GM19397 (cell line): ENCODE measurements around the gene TCERG1L.
"Not testable (repeated sequence)": the region's sequence is repeated elsewhere in the genome, so short reads cannot be mapped to it uniquely, and the experiment has no call there.

Source experiments
- ATAC-seq: cut with Tn5 transposase; IDR thresholded peaks from one replicate; pipeline ENCODE4 v1.9.1; 2021; ENCODE audit warnings: mild to moderate bottlenecking, moderate library complexity; ENCODE audit not compliant: unreplicated experiment

TCERG1L gene

DNA sequence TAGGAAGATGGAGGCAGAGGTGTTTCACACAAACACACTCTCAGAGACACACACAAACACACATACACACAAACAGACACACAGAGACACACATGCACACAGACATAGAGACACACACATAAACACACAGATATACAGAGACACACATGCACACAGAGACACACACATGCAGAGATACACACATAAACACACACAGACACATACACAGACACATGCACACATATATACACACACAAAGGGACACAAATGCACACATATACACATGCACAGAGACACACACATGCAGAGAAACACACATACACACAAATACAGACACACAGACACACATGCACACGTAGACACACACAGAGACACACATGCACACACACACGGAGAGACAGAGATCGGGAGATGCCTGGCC is 163.3 kb downstream of the TCERG1L start:
- no peak for ATAC-seq

DNA sequence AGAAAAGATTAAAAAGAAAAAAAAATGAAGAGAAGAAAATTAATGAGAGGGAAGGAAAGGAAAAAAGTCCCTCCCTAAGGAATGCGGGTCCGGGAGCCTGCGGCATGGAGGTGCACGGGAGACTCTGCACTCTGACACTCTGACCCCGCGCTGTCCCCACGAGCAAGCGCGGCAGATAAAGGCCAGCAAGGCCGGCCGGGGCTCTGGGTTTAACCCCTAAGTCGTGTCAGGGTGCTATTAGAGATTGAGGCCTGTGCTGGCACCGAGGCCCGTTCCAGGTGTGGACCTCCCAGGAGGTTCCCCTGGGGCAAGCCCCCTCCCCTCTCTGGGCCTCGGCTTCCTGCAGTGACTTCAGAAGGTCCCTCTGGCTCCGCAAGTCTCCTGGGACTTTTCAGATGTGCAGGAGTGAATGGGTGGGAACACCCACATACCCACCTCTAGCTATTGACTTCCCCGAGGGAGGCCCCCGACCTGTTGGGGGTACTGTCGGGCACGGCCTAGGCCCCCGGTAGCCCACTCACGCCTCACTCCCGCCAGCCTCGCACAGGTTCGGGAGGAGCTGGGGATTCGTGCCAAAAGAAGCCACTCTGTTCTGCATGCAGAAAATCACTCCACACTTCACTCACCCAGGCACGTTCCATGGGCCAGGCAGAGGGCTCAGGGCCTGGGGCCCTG is 164.1 kb downstream of the TCERG1L start:
- ATAC-seq = no peak

DNA sequence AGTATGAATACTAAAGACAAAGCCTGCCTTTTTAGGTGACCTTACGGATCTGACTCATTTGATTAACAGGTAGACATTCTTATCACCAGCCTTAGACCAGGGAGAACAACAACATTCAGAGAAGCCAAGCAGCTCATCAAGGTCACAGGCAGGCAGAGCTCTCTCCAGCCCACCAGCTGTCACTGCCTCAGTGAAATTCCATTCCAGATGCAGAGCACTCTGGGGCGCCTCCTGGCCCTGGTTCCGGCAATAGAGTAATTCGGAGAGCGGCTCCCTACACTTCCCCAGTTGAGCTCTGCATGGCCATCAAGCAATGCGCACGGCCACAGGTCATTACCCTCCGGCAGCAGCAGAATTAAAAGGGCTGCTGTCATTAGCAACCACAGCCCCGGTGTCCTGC is 164.7 kb downstream of the TCERG1L start:
- ATAC-seq = no peak

DNA sequence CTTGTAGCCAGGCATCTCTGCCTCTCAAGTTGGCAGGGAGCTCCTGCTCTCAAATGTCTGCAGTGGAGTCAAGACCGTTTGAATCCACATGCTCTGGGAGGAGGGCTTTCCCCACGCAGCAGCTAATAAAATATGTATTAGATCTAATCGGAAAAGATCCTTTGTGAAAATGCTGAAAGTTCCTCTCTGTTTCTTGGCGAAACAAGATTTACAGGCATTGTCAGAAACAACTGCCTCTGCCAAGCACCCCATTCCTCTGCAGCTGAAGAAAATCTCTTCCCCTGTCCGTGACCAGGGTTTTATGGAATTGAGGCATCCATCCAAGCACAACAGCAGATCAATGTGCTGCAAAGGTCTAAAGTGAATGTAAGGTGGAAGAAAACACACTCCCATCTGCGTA is 165.8 kb downstream of the TCERG1L start:
- no peak for ATAC-seq

DNA sequence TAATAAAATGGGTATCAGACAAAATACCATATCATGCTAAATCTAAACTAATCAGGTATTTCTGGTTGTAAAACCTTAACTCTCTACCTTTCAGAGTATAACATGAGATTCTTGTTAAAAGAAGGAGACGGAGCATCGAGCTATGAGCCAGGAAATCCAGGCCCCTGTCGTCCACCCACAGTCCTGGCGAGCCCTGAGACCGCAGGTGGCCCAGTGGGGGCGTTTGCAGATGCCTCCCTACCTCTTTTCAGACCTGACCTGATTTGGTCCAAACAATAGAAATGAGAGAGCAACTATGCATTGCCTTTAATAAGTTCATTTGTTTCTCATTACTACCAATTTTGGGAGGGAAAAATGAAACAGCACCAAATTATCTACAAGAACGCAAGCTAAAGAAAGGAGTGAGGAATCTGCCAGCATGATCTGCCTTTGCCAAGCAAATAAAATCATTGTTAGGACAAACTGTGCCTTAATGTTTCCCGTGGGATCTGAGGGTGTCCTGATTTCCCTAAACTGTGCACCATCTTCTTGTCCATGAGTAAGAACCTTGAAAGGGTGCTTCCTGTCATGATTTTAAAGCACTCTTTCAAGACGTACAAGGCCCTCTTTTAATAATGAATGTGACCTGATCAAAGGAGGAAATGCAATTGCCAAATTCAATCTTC is 166.7 kb downstream of the TCERG1L start:
- no peak for ATAC-seq

DNA sequence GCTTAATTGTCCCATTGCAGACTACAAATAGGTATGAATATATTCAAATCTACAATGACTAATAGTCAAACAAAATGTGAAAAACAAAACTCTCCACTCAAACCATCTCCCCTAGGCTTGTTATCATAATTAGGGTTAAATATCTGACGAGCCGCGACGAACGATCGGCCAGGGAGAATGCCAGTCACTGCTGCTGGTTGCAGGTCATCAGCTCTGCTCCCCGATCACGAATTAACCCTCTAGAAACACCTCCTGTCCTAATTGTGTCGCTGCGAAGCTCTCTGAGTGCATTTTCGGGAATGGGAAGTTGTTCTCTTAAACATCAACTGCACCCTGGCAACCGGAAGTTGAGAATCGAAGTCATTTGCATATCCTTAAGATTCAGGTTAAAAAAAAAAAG is 167.3 kb downstream of the TCERG1L start:
- ATAC-seq = no peak

DNA sequence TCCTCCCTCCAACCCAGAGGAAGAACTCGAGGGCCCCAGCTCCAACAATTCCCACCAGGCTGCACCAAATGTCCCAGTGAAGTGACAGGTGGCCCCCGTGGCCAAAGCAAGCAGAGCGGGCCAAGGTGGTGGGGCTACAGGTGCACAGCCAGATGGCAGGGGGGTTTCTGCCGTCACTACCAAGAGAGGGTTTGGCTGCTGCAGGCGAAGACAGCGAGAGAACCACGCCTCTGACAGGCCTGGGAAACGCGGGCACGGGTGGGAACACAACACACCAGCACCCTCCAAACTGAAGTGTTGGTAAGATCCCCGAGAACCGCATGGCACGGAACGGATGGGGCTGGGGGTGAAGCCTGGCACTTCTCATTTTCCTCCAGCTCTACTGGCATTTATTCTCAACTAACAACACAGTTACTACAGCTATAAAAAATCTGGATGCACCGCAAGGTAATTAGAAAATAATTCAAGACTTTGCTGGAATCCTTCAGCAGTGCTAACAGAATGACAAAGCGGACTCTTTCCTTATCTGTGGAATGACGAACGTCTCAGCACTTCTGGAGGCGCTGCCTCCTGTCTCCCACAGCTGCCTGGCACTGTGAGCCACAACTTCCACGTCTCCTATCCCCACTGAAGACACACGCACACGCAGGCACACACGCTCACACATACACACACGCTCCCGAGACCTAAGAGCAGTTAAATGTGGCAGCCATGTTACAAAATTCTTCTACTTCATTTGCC is 167.9 kb downstream of the TCERG1L start:
- ATAC-seq = no peak

DNA sequence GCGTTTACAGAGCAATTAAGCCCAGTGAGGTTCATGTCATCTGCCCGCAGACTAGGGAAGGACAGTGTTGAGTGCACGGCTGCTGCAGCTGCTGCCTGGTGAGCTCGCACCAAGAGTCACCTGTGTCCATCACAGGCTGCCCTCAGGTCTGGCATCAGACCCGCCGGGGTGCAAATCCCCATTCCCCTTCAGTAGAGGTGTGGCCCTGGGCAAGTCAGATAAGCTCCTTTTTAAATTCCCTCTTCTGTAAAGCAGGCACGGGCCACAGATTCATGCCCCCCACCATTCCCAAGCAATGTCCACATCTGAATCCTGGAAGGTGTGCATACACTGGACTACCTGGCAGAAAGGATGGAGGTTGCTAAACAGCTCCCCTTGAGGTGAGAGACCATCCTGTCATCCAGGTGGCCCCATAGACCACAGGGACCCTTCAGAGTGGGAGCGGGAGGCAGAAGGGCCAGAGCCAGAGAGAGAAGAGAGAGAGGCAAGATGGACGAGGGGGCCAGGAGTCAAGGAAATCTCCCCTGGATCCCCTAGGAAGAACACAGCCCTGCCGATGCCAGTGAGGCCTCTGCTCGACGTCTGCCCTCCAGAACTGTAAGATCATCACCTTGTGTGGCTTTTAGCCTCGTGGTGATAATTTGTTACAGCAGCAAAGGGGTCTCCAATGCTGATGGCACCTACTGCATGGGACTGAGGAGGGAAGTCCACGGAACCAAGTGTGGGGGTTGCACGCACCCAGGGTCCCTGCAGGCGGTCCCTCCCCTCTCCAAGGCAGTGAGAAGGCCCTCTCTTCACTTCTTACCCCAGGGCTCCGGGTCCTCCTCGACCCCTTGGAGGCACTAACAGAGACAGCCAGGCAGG is 168.8 kb downstream of the TCERG1L start:
- no peak for ATAC-seq

DNA sequence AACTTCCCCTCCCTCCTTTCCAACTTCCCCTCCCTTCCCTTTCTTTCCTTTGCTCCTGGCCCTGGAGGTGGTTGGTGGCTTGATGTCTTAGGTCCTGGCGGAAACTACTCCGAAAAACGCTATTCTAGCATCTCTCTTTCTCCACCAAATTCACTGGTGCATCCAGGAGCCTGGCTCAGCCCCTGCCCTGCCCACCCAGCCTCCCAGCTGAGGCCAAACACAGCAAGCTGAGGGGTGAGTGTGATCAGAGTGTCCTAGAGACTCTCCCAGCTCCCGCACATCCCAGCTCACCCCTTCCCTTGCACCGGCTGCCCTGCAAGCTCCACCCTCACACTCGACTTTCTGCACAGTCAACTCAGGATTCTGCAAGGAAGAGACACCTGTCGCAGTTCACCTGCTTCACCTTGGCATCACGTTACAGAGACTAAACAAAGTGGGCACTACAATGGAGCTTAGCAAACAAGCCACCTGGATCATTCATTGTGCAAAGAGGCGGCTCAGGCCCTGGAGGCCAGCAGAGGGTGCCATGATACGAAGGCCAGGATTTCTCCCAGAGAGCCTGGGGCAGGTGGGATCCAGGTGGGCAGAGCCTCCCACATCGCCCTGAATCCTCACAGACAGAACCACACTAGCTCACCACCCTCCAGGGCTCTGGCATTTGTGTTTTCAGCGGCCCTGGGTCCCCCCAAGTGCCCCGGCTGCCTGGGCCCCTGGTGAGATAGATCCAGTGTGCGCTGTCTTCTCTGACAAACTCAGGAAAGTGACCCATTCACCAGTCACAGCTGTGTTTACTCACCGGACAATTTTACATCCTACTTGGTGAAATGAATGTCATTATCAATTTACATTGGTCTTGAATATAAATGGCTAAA is 169.6 kb downstream of the TCERG1L start:
- ATAC-seq = no peak

DNA sequence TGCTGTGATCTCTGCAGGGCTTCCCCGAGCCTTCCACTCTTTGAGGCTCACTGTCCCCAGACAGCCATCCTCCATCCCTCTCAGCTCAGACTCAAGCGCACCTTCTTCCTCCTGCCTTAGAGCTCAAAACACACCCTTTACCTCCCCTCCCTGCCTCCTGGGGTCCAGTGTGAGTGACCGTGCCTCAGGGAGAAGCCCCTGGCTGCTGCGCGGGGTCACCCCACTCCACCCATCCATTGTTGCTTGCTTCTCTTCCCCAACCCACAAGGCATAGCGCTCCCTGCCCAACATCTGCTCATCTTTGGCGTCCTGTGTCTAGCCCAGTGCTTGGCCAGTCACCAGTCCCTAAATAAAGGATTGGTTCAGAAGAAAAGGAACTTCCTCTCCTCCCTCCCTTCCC is 170.3 kb downstream of the TCERG1L start:
- ATAC-seq = no peak

DNA sequence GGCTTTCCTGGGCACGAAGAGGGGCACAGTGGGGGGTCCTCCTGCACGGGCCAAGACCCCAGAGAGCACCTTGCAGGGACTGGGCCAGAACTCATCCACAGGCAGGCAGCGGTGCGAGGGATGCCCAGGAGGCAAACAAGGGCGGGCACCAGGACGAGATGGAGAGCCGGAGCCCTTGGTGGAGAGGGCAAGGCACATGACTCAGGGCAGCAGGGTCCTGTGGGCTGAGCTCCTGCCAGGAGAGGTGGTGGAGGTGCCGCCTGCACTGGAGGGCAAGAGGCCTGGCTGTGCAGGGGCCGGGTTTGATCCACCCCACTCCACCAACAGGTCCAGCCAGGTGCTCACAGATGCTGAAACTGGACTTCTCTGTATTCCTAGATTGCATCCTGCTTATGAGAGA is 170.9 kb downstream of the TCERG1L start:
- no peak for ATAC-seq

DNA sequence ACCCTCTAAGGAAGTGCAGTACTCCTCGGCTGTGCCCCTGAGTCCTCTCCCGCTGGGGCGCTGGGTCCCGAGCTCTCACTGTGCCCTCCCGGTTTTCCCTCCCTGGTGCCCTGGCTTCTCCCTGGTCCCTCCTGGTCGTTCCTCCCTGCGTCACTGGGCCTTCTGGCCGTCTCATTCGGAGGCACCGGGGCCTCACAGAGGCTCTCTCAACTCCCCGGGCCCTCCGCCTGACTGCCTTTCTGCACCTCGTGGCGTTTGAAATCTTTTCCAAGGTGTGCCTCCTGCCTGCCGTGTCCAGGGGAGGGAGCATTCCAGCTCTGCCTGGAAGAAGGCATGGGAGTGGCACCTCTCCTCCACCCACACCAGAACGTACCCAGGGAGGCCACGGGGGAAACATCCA is 174.3 kb downstream of the TCERG1L start:
- ATAC-seq = no peak

DNA sequence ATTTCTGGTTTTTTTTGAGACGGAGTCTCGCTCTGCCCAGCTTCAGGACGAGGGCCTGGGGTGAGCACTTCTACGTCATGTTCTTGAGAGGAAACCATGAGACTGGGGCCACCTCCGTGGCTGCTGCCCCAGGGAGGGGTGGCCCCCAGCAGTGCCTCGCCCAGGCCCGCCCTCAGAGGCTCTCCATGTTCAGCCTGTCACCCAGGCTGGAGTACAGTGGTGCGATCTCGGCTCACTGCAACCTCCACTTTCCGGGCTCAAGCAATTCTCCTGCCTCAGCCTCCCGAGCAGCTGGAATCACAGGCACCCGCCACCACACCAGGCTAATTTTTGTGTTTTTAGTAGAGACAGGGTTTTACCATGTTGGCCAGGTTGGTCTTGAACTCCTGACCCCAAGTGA is 175.2 kb downstream of the TCERG1L start:
- not testable (repeated sequence) for ATAC-seq

DNA sequence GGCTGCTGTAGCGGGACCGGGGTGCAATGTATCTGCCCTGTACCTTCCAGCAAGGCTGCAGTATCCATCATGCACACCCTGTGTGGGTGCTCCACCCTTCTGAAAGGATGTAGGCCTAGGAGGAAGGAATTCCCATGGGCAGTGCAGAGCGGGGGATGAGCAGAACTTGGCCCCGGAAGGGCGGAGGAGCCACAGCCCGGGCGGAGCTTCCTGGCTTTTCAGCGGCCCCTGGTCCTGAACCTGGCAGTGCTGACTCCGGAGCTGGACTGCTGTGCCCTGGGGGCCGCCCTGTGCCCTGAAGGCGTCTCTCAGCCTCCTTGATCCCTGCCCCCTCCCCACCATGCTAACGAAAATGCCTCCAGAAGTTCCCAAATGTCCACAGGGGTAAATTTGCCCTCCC is 175.8 kb downstream of the TCERG1L start:
- ATAC-seq = no peak

DNA sequence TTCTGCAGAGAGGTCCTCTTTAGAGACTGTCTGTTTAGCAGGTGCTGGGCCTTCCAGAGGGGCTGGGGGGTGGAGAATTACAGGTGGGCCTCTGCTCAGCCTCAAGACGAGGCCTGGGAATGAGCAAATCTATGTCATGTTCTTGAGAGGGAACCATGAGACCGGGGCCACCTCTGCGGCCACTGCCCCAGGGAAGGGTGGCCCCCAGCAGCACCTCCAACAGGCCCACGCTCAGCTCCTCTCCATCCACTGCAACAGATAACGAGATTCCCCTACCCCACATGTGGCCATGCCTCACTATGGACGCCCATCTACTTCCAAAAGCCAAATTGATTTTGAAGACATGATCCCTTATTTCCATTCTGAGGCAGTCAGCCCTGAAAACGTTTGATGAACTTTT is 176.9 kb downstream of the TCERG1L start:
- ATAC-seq = no peak

DNA sequence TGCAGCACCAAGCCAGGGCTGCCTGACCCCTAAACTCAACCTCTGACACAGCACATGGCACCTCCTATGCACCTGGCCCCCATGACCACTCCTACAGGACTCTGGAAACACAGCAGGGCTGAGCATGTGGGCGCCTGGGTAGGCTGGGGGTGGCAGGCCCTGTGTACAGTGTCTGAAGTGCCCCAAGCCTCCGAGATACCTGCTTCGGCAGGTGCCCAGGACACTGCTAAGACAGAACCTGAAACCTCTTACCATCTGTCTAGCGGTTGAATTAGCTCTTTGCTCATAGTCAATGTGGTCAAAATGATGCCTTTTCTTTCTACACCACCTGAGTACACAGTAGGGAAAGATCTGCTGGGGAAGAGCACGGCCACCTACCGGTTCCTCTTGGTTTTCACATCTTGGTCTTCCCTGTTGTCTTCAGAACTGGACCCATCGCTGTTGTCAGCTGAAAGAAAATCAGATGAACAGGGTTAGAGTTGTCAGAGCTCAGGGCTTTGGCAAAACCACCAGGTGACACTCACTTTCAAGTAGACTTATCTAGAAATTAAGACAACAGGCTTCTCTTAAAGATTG is 177.4 kb downstream of the TCERG1L start:
- no peak for ATAC-seq

DNA sequence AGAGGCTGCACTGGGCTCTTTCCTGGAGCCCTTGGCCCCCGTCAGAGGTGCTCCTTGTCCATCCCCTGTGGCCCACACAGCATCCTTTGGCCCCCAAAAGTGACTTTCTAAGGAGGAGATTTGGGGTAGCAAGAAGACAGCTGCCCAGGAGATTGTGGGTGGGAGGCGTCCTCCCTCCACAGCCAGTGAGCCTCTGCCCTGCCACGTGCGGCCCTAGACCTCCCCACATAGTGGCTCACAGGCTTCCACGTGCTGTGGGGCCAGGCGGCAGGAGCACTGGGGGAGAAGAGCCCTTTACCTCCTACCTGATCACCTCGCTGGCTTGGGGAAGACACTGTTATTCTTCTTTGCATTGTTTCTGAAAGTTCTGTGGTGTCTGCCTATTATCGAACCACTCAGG is 178.8 kb downstream of the TCERG1L start:
- no peak for ATAC-seq

DNA sequence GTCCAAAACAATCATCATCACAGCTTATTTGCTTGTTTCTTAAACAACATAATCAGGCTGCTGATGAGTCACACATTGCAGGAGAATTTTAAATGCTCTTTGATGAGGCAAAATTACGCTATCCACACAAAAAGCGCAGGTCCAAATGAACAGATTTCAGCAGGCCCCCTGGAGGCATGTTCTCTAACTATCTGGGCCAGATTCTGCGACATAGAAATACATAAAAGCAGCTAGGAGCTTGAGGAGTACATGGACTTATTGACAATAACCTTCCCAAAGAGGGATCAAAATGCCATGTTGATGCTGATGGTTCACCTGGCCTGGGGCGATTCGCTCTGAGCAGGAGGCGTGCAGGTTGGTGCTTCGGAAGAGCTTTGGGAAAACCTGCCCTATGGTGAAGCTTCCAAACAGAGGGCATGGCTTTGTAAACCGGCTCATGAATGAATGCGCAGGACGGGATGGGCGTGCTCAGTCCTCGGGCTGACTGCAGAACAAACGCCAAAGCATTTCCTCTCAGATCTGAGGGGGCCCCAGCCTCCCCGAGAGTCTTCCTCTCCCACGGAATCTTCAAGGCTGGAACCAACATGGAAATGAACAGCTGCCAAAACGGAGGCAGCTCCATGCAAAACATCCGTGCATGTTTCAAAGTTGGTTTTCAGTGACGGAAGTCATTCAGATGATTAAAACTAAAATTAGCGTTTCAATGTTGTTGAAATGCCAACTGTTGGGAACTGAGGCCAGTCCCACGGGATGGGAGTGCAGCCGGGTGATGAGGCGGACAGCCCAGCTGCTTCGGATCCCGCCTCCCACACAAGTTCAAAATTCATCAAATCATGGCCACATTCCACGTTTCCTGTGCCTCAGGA is 179.6 kb downstream of the TCERG1L start:
- ATAC-seq = no peak

DNA sequence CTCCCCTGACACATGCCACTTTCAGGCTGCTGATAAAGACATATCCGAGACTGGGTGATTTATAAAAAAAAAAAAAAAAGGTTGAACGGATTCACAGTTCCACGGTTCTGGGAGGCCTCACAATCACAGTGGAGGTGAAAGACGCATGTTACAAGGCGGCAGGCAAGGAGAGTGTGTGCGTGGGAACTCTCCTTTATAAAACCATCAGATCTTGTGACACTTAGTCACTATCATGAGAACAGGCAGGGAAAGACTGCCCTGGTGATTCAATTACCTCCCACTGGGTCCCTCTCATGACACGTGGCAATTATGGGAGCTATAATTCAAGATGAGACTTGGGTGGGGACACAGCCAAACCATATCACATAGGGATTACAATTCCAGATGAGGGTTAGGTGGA is 181.5 kb downstream of the TCERG1L start:
- ATAC-seq = no peak
